ENCODE data around the gene CRK. TPM values are rescaled to one million over a fixed set of nuclear protein-coding genes. Genes with fewer than 3 reads are reported as not detected.

Gene CRK
- total RNA-seq, 1 experiment from 2014 or later, result 57.9 TPM

- no peaks in the 10 kb centered on the region for H3K9me3 ChIP-seq (ENCODE audit: insufficient read depth, low read depth)
- no peak overlapping the region for H2AFZ ChIP-seq
- no peak overlapping the region for H3K4me2 ChIP-seq
- TF ChIP-seq EZH2 (IDR thresholded peaks at IDR 0.05; ENCODE audit: low read depth), result no peak
- TF ChIP-seq, protein P1, sequence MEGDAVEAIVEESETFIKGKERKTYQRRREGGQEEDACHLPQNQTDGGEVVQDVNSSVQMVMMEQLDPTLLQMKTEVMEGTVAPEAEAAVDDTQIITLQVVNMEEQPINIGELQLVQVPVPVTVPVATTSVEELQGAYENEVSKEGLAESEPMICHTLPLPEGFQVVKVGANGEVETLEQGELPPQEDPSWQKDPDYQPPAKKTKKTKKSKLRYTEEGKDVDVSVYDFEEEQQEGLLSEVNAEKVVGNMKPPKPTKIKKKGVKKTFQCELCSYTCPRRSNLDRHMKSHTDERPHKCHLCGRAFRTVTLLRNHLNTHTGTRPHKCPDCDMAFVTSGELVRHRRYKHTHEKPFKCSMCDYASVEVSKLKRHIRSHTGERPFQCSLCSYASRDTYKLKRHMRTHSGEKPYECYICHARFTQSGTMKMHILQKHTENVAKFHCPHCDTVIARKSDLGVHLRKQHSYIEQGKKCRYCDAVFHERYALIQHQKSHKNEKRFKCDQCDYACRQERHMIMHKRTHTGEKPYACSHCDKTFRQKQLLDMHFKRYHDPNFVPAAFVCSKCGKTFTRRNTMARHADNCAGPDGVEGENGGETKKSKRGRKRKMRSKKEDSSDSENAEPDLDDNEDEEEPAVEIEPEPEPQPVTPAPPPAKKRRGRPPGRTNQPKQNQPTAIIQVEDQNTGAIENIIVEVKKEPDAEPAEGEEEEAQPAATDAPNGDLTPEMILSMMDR (conservative IDR thresholded peaks at IDR 0.05), result no peak
- no TSS peak for BruUV-seq (replicated peaks)
- H3K4me3 ChIP-seq, result no peak overlapping the region
- intact Hi-C loops (cut with micrococcal nuclease; ENCODE audit: unreplicated experiment), result no loop called here
- peaks cover 22% of the 10 kb centered on the region for H3K4me1 ChIP-seq (replicated peaks; ENCODE audit: insufficient read depth)
- H3K27ac ChIP-seq, result peak overlapping the region; percentile 2; the same call in 1 of the 2 replicates
- no peak for DNase-seq
- ChIA-PET CTCF (interaction anchor here (0.8 kb wide), 1 partner anchor 126 kb away, joined by 3 read pairs; no protein-coding TSS in a partner anchor), POLR2A (ENCODE audit: unreplicated experiment) (no interaction called here)
- no peaks in the 10 kb centered on the region for H3K9me2 ChIP-seq (ENCODE audit: insufficient read depth)
- peaks cover 92% of the 10 kb centered on the region for H3F3A ChIP-seq (ENCODE audit: insufficient read depth, low read depth)
- H3K36me3 ChIP-seq (ENCODE audit: low read depth), result peaks cover 17% of the 10 kb centered on the region; the same call in 1 of the 2 replicates
- peaks cover 100% of the 10 kb centered on the region for H3K79me2 ChIP-seq (ENCODE audit: low read depth)
- no peaks in the 10 kb centered on the region for H3K27me3 ChIP-seq (ENCODE audit: insufficient read depth, low read depth)
- H4K20me1 ChIP-seq (ENCODE audit: insufficient read depth), result peaks cover 100% of the 10 kb centered on the region
These were observed 69.8 kb downstream of the CRK start for GRCh38 chr17:1386265-1386664.

- peaks cover 92% of the 10 kb centered on the region for H3F3A ChIP-seq (ENCODE audit: insufficient read depth, low read depth)
- no peaks in the 10 kb centered on the region for H3K9me3 ChIP-seq (ENCODE audit: insufficient read depth, low read depth)
- no peak overlapping the region for H3K4me2 ChIP-seq
- peak overlapping the region; percentile 2; the same call in 1 of the 2 replicates for H3K27ac ChIP-seq
- no peak overlapping the region for H2AFZ ChIP-seq
- peaks cover 100% of the 10 kb centered on the region for H4K20me1 ChIP-seq (ENCODE audit: insufficient read depth)
- H3K27me3 ChIP-seq (ENCODE audit: insufficient read depth, low read depth), result no peaks in the 10 kb centered on the region
- ChIA-PET POLR2A (ENCODE audit: unreplicated experiment) (interaction anchor here (0.6 kb wide), 1 partner anchor 12 kb away, joined by 3 read pairs; no protein-coding TSS in a partner anchor), CTCF (interaction anchor here (0.8 kb wide), 1 partner anchor 126 kb away, joined by 3 read pairs; no protein-coding TSS in a partner anchor)
- TF ChIP-seq, protein P1 (conservative IDR thresholded peaks at IDR 0.05), result no peak
- H3K36me3 ChIP-seq (ENCODE audit: low read depth), result peaks cover 17% of the 10 kb centered on the region; the same call in 1 of the 2 replicates
- DNase-seq, result no peak
- peaks cover 18% of the 10 kb centered on the region; the same call in 1 of the 2 replicates for H3K4me1 ChIP-seq (replicated peaks; ENCODE audit: insufficient read depth)
- no peaks in the 10 kb centered on the region for H3K9me2 ChIP-seq (ENCODE audit: insufficient read depth)
- intact Hi-C loops (cut with micrococcal nuclease; ENCODE audit: unreplicated experiment), result no loop called here
- no TSS peak for BruUV-seq (replicated peaks)
- peaks cover 100% of the 10 kb centered on the region for H3K79me2 ChIP-seq (ENCODE audit: low read depth)
- no peak overlapping the region for H3K4me3 ChIP-seq
These were observed 70.2 kb downstream of the CRK start for GRCh38 chr17:1385861-1386260.

DNA sequence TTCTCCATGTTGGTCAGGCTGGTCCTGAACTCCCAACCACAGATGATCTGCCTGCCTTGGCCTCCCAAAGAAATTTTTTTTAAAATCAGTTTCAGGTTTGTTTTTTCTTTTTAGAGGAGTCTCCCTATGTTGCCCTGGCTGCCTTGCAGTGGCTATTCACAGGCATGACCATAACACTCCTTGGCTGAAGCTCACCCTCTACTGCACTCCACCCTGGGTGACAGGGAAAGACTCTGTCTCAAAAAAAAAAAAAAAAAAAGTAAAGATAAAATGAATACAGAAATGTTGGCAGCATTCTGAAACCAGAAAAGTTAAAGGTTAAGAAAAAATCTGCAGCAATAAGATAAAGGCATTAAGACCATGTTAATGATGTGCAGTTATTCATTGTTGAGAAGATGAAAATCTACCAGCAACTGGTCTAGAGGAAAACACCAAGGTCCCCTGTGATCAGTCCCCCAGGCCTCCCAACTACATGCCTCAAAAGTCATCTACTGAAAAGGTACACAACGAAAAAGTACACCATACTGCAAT, 71.1 kb downstream of the CRK start:
- POLR2A ChIA-PET (ENCODE audit: unreplicated experiment), result no interaction called here
- no TSS peak for BruUV-seq (replicated peaks)
- intact Hi-C loops (cut with micrococcal nuclease; ENCODE audit: unreplicated experiment), result no loop called here

More for the DNA sequence above, 71.1 kb downstream of the CRK start:
- H3K36me3 ChIP-seq (ENCODE audit: low read depth), result peaks cover 17% of the 10 kb centered on the region; the same call in 1 of the 2 replicates
- no peaks in the 10 kb centered on the region for H3K27me3 ChIP-seq (ENCODE audit: insufficient read depth, low read depth)
- CTCF ChIA-PET, result no interaction called here
- H3K27ac ChIP-seq, result no peak overlapping the region
- H2AFZ ChIP-seq, result no peak overlapping the region
- H3K79me2 ChIP-seq (ENCODE audit: low read depth), result peaks cover 100% of the 10 kb centered on the region
- 0 out of 2 replicates have a peak, but pooled peaks cover 9% of the 10 kb centered on the region for H3K4me1 ChIP-seq (replicated peaks; ENCODE audit: insufficient read depth)
- no peaks in the 10 kb centered on the region for H3K9me3 ChIP-seq (ENCODE audit: insufficient read depth, low read depth)
- no peaks in the 10 kb centered on the region for H3K9me2 ChIP-seq (ENCODE audit: insufficient read depth)
- peaks cover 92% of the 10 kb centered on the region for H3F3A ChIP-seq (ENCODE audit: insufficient read depth, low read depth)
- DNase-seq, result no peak
- H3K4me3 ChIP-seq, result no peak overlapping the region
- no peak for TF ChIP-seq EZH2 (IDR thresholded peaks at IDR 0.05; ENCODE audit: low read depth)
- TF ChIP-seq, protein P1 (conservative IDR thresholded peaks at IDR 0.05), result no peak
- no peak overlapping the region for H3K4me2 ChIP-seq
- peaks cover 100% of the 10 kb centered on the region for H4K20me1 ChIP-seq (ENCODE audit: insufficient read depth)
